Endothelial cell of umbilical vein (primary cell): ENCODE data around the gene OAS2. TPM values are rescaled to one million over a fixed set of nuclear protein-coding genes. Genes with fewer than 3 reads are reported as not detected.

ENCODE experiments used
- BruUV-seq: library from RNA; stranded (reverse); fragments of 400-500 nt; replicated peaks from 2 replicates; lab custom pipeline; 2021; lab: Mats Ljungman, UMichigan
- CTCF ChIA-PET: fragments of 300-600, 350-600 bp; sonication (Branson Sonifier 250); formaldehyde crosslinking; loops from one replicate; lab custom pipeline; 2021; ENCODE audit warnings: antibody characterized with exemption, inconsistent platforms; lab: Charles Lee
- POLR2A ChIA-PET: fragments of 300-600, 350-600 bp; sonication (Branson Sonifier 250); formaldehyde crosslinking; loops from one replicate; lab custom pipeline; 2021; ENCODE audit warnings: antibody characterized with exemption, inconsistent platforms; lab: Charles Lee
- DNase-seq: peaks from one replicate; pipeline ENCODE4 v3.0.0-alpha.2; 2011; ENCODE audit warnings: low read depth, low spot score
- FAIRE-seq: peaks from 2 replicates; lab custom pipeline; 2011; peaks lifted over from hg19 to GRCh38; lab: Jason Lieb, UNC
- H2AFZ ChIP-seq: 2 replicates; pipeline ENCODE4 v1.6.0; 2012; ENCODE audit warnings: low read depth, low read length, control low read depth, inconsistent platforms
- H3K27ac ChIP-seq: 2 replicates; pipeline ENCODE4 v1.5.1; 2011; ENCODE audit warnings: low read depth, mild to moderate bottlenecking, control low read depth, low read length, moderate library complexity; ENCODE audit not compliant: insufficient read depth
- H3K27me3 ChIP-seq, 2 experiments: 2 replicates each; pipeline versions ENCODE4 v1.6.0 to v1.6.1; 2011; ENCODE audit warnings: low read length in 2 of 2, mixed read lengths in 1 of 2; ENCODE audit not compliant: control insufficient read depth in 2 of 2, insufficient read depth in 2 of 2
- H3K36me3 ChIP-seq, 2 experiments: 2 replicates in 1 of 2; 3 replicates in 1 of 2; pipeline ENCODE4 v1.5.1; 2011; ENCODE audit warnings: low read length in 2 of 2, mild to moderate bottlenecking in 1 of 2, moderate library complexity in 1 of 2; ENCODE audit not compliant: control insufficient read depth in 2 of 2, insufficient read depth in 2 of 2; ENCODE audit errors: extremely low read depth in 1 of 2
- H3K4me1 ChIP-seq: 3 replicates; pipeline ENCODE4 v1.5.1; 2011; ENCODE audit warnings: mild to moderate bottlenecking, low read length; ENCODE audit not compliant: control insufficient read depth, insufficient read depth; ENCODE audit errors: extremely low read depth
- H3K4me2 ChIP-seq: 2 replicates; pipeline ENCODE4 v1.6.1; 2011; ENCODE audit warnings: low read length, control low read depth, mixed read lengths; ENCODE audit not compliant: insufficient read depth
- H3K4me3 ChIP-seq, 3 experiments: fragments of 200-600 bp in 1 of 3; sonication (generic), shearing (Covaris generic) in 1 of 3; replicated peaks in 1 of 3; 2 replicates each; pipeline ENCODE4 v1.5.1; 2011 to 2016; ENCODE audit warnings: control low read depth in 3 of 3, low read length in 3 of 3, mild to moderate bottlenecking in 2 of 3, inconsistent platforms in 1 of 3, low read depth in 1 of 3, moderate library complexity in 1 of 3; ENCODE audit not compliant: insufficient read depth in 1 of 3
- H3K79me2 ChIP-seq: 2 replicates; pipeline ENCODE4 v1.6.0; 2012; ENCODE audit warnings: low read length, inconsistent platforms; ENCODE audit not compliant: control insufficient read depth, insufficient read depth
- H3K9ac ChIP-seq: replicated peaks from 2 replicates; pipeline ENCODE3; 2011; ENCODE audit warnings: low read length, control low read depth; ENCODE audit not compliant: insufficient read depth; ENCODE audit errors: extremely low read depth
- H3K9me1 ChIP-seq: replicated peaks from 3 replicates; pipeline ENCODE4 v1.6.0; 2011; ENCODE audit warnings: mild to moderate bottlenecking, low read length; ENCODE audit not compliant: control insufficient read depth, insufficient read depth; ENCODE audit errors: extremely low read depth
- H3K9me3 ChIP-seq: replicated peaks from 2 replicates; pipeline ENCODE4 v1.5.1; 2012; ENCODE audit warnings: low read length, inconsistent platforms; ENCODE audit not compliant: control insufficient read depth, insufficient read depth
- H4K20me1 ChIP-seq: replicated peaks from 2 replicates; pipeline ENCODE3; 2011; ENCODE audit warnings: mild to moderate bottlenecking, low read length; ENCODE audit not compliant: control insufficient read depth, insufficient read depth; ENCODE audit errors: extremely low read depth
- EZH2 ChIP-seq: IDR thresholded peaks from 2 replicates; pipeline ENCODE4 v1.6.1; 2012; ENCODE audit warnings: borderline replicate concordance, low read depth, mild to moderate bottlenecking, moderate library complexity, low read length, inconsistent platforms; ENCODE audit not compliant: severe bottlenecking
- FOS ChIP-seq: IDR thresholded peaks from 2 replicates; pipeline ENCODE4 v1.6.1; 2011; ENCODE audit warnings: mild to moderate bottlenecking, low read length, moderate library complexity, borderline replicate concordance; ENCODE audit not compliant: insufficient read depth
- GATA2 ChIP-seq: IDR thresholded peaks from 2 replicates; pipeline ENCODE4 v1.7.0; 2011; ENCODE audit warnings: low read depth, mild to moderate bottlenecking, moderate library complexity, mixed read lengths, low read length; ENCODE audit not compliant: insufficient read length, insufficient read depth
- JUN ChIP-seq: IDR thresholded peaks from 2 replicates; pipeline ENCODE4 v1.6.1; 2011; ENCODE audit warnings: borderline replicate concordance, low read depth; ENCODE audit not compliant: insufficient read length, insufficient read depth
- MYC ChIP-seq: IDR thresholded peaks from one replicate; pipeline ENCODE4 v1.6.1; 2011; ENCODE audit warnings: mild to moderate bottlenecking, low read depth, low read length
- POLR2A ChIP-seq: IDR thresholded peaks from 2 replicates; pipeline ENCODE4 v1.6.1; 2012; ENCODE audit warnings: low read depth, mild to moderate bottlenecking, control low read depth, low read length
- POLR2AphosphoS5 ChIP-seq: IDR thresholded peaks from 2 replicates; pipeline ENCODE4 v1.6.1; 2012; ENCODE audit warnings: low read depth, mild to moderate bottlenecking, control low read depth, low read length, moderate library complexity; ENCODE audit not compliant: insufficient read depth
- dilution Hi-C: fragments of 300-500 bp; cut with MboI; formaldehyde crosslinking; loops from one replicate; pipeline ENCODE4 v1.15.0; 2019; ENCODE audit warnings: low sequenced_read_pairs; ENCODE audit not compliant: extremely low pct_ligation_motif_present
- intact Hi-C: fragments of 100-400 bp; cut with micrococcal nuclease; formaldehyde crosslinking; loops from one replicate; pipeline ENCODE4 v1.10.0; 2022
- polyA plus RNA-seq, 4 experiments: library from polyadenylated mRNA; depleted of rRNA in 3 of 4; stranded (reverse) in 3 of 4; unstranded in 1 of 4; fragments of >200 nt; gene quantifications; 2 replicates each; pipeline versions ENCODE4 v1.2.1 to v1.2.3, GENCODE V29; 2011 to 2012; ENCODE audit warnings: missing spikeins in 1 of 4
- total RNA-seq: library from RNA; stranded (reverse); gene quantifications from 2 replicates; pipeline ENCODE4 v1.2.3, GENCODE V29; 2021
- TF ChIP-seq, protein P1 (sequence below), 2 donors: IDR thresholded peaks; 1 replicate in 1 of 2; 2 replicates in 1 of 2; pipeline ENCODE4 v1.5.1; 2011; ENCODE audit warnings: low read length in 2 of 2, mild to moderate bottlenecking in 2 of 2, moderate library complexity in 2 of 2, control low read depth in 1 of 2, inconsistent platforms in 1 of 2, low read depth in 1 of 2; ENCODE audit not compliant: insufficient read depth in 1 of 2; ENCODE audit errors: extremely low read depth in 1 of 2
- TF ChIP-seq, protein P2 (sequence below): IDR thresholded peaks from 2 replicates; pipeline ENCODE4 v1.6.1; 2011; ENCODE audit not compliant: insufficient read depth, insufficient read length

The OAS2 gene
- total and polyA plus RNA-seq, 2 donors (not counting 3 experiments of a cell fraction or from before 2014, with no cell fraction given), result 1.3 to 3.1 TPM

DNA sequence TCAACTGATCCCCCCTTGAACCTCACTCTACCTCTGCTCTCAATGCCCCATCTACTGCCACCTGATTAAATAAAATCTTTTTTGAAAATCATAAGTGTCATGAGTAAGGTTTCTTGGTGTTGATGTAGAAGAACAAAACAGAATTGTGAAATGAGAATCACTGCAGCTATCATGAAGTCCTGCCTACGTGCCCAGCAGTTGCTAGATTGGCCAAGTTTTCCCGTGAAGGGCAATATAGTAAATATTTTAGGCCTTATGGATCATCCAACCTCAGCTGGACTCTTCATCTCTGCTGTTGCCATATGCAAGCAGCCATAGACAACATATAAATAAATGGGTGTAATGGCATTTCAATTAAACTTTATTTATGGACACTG, 45.2 kb upstream of the OAS2 start:
- Histone ChIP-seq H4K20me1 (no peaks in the 10 kb centered on the region), H3K27me3 (peaks cover 0 to 1% of the 10 kb centered on the region in 2 experiments), H3K27ac (no peak overlapping the region), H3K4me1 (no peaks in the 10 kb centered on the region), H3K36me3 (no peaks in the 10 kb centered on the region), H2AFZ (no peak overlapping the region), H3K79me2 (no peaks in the 10 kb centered on the region), H3K9me1 (no peaks in the 10 kb centered on the region), H3K9ac (no peak overlapping the region), H3K4me2 (no peak overlapping the region), H3K9me3 (no peaks in the 10 kb centered on the region), H3K4me3 (no peak overlapping the region)
- no peak for DNase-seq
- ChIA-PET POLR2A (no interaction called here), CTCF (interaction anchor here (1.3 to 3.0 kb wide), 3 partner anchors 33 to 60 kb away, joined by 3 to 12 read pairs (median 7); no protein-coding TSS in a partner anchor)
- TF ChIP-seq JUN (no peak), GATA2 (no peak), POLR2A (no peak), FOS (no peak), POLR2AphosphoS5 (no peak), MYC (no peak), EZH2 (no peak)
- TF ChIP-seq, protein P1, sequence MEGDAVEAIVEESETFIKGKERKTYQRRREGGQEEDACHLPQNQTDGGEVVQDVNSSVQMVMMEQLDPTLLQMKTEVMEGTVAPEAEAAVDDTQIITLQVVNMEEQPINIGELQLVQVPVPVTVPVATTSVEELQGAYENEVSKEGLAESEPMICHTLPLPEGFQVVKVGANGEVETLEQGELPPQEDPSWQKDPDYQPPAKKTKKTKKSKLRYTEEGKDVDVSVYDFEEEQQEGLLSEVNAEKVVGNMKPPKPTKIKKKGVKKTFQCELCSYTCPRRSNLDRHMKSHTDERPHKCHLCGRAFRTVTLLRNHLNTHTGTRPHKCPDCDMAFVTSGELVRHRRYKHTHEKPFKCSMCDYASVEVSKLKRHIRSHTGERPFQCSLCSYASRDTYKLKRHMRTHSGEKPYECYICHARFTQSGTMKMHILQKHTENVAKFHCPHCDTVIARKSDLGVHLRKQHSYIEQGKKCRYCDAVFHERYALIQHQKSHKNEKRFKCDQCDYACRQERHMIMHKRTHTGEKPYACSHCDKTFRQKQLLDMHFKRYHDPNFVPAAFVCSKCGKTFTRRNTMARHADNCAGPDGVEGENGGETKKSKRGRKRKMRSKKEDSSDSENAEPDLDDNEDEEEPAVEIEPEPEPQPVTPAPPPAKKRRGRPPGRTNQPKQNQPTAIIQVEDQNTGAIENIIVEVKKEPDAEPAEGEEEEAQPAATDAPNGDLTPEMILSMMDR (IDR thresholded peaks at IDR 0.05; ENCODE audit: extremely low read depth in 1 of 2, insufficient read depth in 1 of 2, low read depth in 1 of 2, low read length in 2 of 2), result no peak
- TF ChIP-seq, protein P2, sequence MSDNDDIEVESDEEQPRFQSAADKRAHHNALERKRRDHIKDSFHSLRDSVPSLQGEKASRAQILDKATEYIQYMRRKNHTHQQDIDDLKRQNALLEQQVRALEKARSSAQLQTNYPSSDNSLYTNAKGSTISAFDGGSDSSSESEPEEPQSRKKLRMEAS, result no peak
- no peak for FAIRE-seq
- intact Hi-C loops (no loop called here), dilution Hi-C loops (no loop called here)
- no TSS peak for BruUV-seq
